WTC11 (cell line): ENCODE data around the gene SLC9A9. TPM values are rescaled to one million over a fixed set of nuclear protein-coding genes. Genes with fewer than 3 reads are reported as not detected.

ENCODE experiments used
- ATAC-seq: fragments of 200-7000 bp; cut with Tn5 transposase; 2 replicates; pipeline ENCODE4 v1.10.0; 2021; ENCODE audit warnings: mild to moderate bottlenecking, moderate library complexity
- CTCF ChIA-PET: fragments of 300-600 bp; sonication (Branson Sonifier 250); formaldehyde crosslinking; loops from one replicate; lab custom pipeline; 2021; ENCODE audit warnings: antibody characterized with exemption; lab: Charles Lee
- POLR2A ChIA-PET: fragments of 350-600 bp; sonication (Branson Sonifier 250); formaldehyde crosslinking; loops from one replicate; lab custom pipeline; 2021; ENCODE audit warnings: antibody characterized with exemption; lab: Charles Lee
- DNase-seq: peaks from one replicate; pipeline ENCODE4 v3.0.0; 2021; ENCODE audit warnings: low spot score
- H3K27ac Mint-ChIP-seq: 2 replicates; pipeline ENCODE4 v1.8.0; 2021; ENCODE audit warnings: mixed read lengths
- H3K27me3 Mint-ChIP-seq: 2 replicates; pipeline ENCODE4 v1.8.0; 2021; ENCODE audit warnings: low read depth, mild to moderate bottlenecking, moderate library complexity, mixed read lengths
- H3K36me3 Mint-ChIP-seq: 2 replicates; pipeline ENCODE4 v1.8.0; 2021; ENCODE audit warnings: mixed read lengths
- H3K4me1 Mint-ChIP-seq: 2 replicates; pipeline ENCODE4 v1.8.0; 2022; ENCODE audit warnings: mixed read lengths
- H3K4me3 Mint-ChIP-seq: 2 replicates; pipeline ENCODE4 v1.8.0; 2021; ENCODE audit warnings: mild to moderate bottlenecking, moderate library complexity, mixed read lengths
- H3K9me3 Mint-ChIP-seq: 2 replicates; pipeline ENCODE4 v1.8.0; 2021; ENCODE audit warnings: mixed read lengths
- ATF2 ChIP-seq: sonication (generic); formaldehyde crosslinking; IDR thresholded peaks from 2 replicates; pipeline ENCODE4 v1.8.1; 2022; ENCODE audit warnings: low read depth, missing genetic modification reagents, borderline replicate concordance
- CBFB ChIP-seq: sonication (generic); formaldehyde crosslinking; IDR thresholded peaks from 2 replicates; pipeline ENCODE4 v1.8.1; 2022; ENCODE audit warnings: mild to moderate bottlenecking, low read depth, missing genetic modification reagents
- EMX1 ChIP-seq: fragments of 250-450 bp; sonication (Bioruptor Pico); IDR thresholded peaks from 2 replicates; pipeline ENCODE4 v1.8.0; 2021; ENCODE audit warnings: mild to moderate bottlenecking
- GABPB1 ChIP-seq: sonication (generic); formaldehyde crosslinking; IDR thresholded peaks from 2 replicates; pipeline ENCODE4 v1.8.1; 2023; ENCODE audit warnings: mild to moderate bottlenecking, missing genetic modification reagents
- KAT7 ChIP-seq: sonication (generic); formaldehyde crosslinking; IDR thresholded peaks from 2 replicates; pipeline ENCODE4 v1.8.1; 2023; ENCODE audit warnings: missing genetic modification reagents, mild to moderate bottlenecking, borderline replicate concordance
- NFE2L1 ChIP-seq: sonication (generic); formaldehyde crosslinking; IDR thresholded peaks from 2 replicates; pipeline ENCODE4 v1.8.1; 2023; ENCODE audit warnings: missing genetic modification reagents
- RORB ChIP-seq: fragments of 250-450 bp; sonication (Bioruptor Pico); IDR thresholded peaks from 2 replicates; pipeline ENCODE4 v1.9.0; 2021; ENCODE audit warnings: mild to moderate bottlenecking
- SP1 ChIP-seq: sonication (generic); formaldehyde crosslinking; conservative IDR thresholded peaks from 2 replicates; pipeline ENCODE4 v1.8.1; 2022; ENCODE audit warnings: missing genetic modification reagents
- TCF7 ChIP-seq: sonication (generic); formaldehyde crosslinking; IDR thresholded peaks from 2 replicates; pipeline ENCODE4 v1.8.0; 2022; ENCODE audit warnings: mild to moderate bottlenecking, low read depth, missing genetic modification reagents, moderate library complexity
- USF1 ChIP-seq: sonication (generic); formaldehyde crosslinking; IDR thresholded peaks from 2 replicates; pipeline ENCODE4 v1.8.0; 2022; ENCODE audit warnings: mild to moderate bottlenecking, missing genetic modification reagents
- ZNF121 ChIP-seq: sonication (generic); formaldehyde crosslinking; IDR thresholded peaks from 2 replicates; pipeline ENCODE4 v1.8.0; 2023; ENCODE audit warnings: missing genetic modification reagents
- ZNF138 ChIP-seq: sonication (generic); formaldehyde crosslinking; conservative IDR thresholded peaks from 2 replicates; pipeline ENCODE4 v1.8.1; 2022; ENCODE audit warnings: mild to moderate bottlenecking, moderate library complexity, missing genetic modification reagents
- ZNF671 ChIP-seq: fragments of 250-450 bp; sonication (Bioruptor Pico); IDR thresholded peaks from 2 replicates; pipeline ENCODE4 v1.8.0; 2021; ENCODE audit warnings: mild to moderate bottlenecking
- total RNA-seq: library from RNA; stranded (reverse); gene quantifications from 3 replicates; pipeline ENCODE4 v1.2.3, GENCODE V29; 2021
- TF ChIP-seq, protein P1 (sequence below): sonication (generic); formaldehyde crosslinking; IDR thresholded peaks from 2 replicates; pipeline ENCODE4 v1.8.1; 2023; ENCODE audit warnings: mild to moderate bottlenecking, missing genetic modification reagents, borderline replicate concordance
- TF ChIP-seq, protein P2 (sequence below): sonication (generic); formaldehyde crosslinking; IDR thresholded peaks from 2 replicates; pipeline ENCODE4 v1.8.0; 2022; ENCODE audit warnings: mild to moderate bottlenecking, missing genetic modification reagents
- TF ChIP-seq, protein P3 (sequence below): sonication (generic); formaldehyde crosslinking; IDR thresholded peaks from 2 replicates; pipeline ENCODE4 v1.8.0; 2022; ENCODE audit warnings: mild to moderate bottlenecking, missing genetic modification reagents

Gene SLC9A9
- total RNA-seq, 1 experiment from 2014 or later, result 1.2 TPM

GRCh38 chr3:143239031-143239430, 609.2 kb downstream of the SLC9A9 start (continued):
- TF ChIP-seq, protein P1, sequence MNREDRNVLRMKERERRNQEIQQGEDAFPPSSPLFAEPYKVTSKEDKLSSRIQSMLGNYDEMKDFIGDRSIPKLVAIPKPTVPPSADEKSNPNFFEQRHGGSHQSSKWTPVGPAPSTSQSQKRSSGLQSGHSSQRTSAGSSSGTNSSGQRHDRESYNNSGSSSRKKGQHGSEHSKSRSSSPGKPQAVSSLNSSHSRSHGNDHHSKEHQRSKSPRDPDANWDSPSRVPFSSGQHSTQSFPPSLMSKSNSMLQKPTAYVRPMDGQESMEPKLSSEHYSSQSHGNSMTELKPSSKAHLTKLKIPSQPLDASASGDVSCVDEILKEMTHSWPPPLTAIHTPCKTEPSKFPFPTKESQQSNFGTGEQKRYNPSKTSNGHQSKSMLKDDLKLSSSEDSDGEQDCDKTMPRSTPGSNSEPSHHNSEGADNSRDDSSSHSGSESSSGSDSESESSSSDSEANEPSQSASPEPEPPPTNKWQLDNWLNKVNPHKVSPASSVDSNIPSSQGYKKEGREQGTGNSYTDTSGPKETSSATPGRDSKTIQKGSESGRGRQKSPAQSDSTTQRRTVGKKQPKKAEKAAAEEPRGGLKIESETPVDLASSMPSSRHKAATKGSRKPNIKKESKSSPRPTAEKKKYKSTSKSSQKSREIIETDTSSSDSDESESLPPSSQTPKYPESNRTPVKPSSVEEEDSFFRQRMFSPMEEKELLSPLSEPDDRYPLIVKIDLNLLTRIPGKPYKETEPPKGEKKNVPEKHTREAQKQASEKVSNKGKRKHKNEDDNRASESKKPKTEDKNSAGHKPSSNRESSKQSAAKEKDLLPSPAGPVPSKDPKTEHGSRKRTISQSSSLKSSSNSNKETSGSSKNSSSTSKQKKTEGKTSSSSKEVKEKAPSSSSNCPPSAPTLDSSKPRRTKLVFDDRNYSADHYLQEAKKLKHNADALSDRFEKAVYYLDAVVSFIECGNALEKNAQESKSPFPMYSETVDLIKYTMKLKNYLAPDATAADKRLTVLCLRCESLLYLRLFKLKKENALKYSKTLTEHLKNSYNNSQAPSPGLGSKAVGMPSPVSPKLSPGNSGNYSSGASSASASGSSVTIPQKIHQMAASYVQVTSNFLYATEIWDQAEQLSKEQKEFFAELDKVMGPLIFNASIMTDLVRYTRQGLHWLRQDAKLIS, result no peak

- no peak overlapping the region for H3K4me3 Mint-ChIP-seq
- no peaks in the 10 kb centered on the region for H3K36me3 Mint-ChIP-seq
- TF ChIP-seq ZNF671 (CRISPR knock-in tag) (no peak), KAT7 (no peak), RORB (CRISPR knock-in tag) (no peak), ZNF138 (CRISPR knock-in tag) (no peak)
- H3K27ac Mint-ChIP-seq, result no peak overlapping the region
- ATAC-seq (no peak), DNase-seq (no peak)
- POLR2A ChIA-PET, result no interaction called here
- CTCF ChIA-PET, result no interaction called here
- no peaks in the 10 kb centered on the region for H3K4me1 Mint-ChIP-seq
- H3K27me3 Mint-ChIP-seq, result no peaks in the 10 kb centered on the region
- peaks cover 22% of the 10 kb centered on the region for H3K9me3 Mint-ChIP-seq
These were observed 611.1 kb downstream of the SLC9A9 start for GRCh38 chr3:143237077-143237627.

GRCh38 chr3:143236226-143236964, 611.9 kb downstream of the SLC9A9 start:
- Mint-ChIP-seq H3K9me3 (peaks cover 22% of the 10 kb centered on the region), H3K27me3 (no peaks in the 10 kb centered on the region), H3K36me3 (no peaks in the 10 kb centered on the region), H3K27ac (no peak overlapping the region), H3K4me1 (no peaks in the 10 kb centered on the region), H3K4me3 (no peak overlapping the region)
- ATAC-seq (no peak), DNase-seq (no peak)
- no peak for TF ChIP-seq TCF7 (CRISPR knock-in tag)
- TF ChIP-seq USF1, result no peak
- no peak for TF ChIP-seq NFE2L1 (CRISPR knock-in tag)
- no peak for TF ChIP-seq SP1 (CRISPR knock-in tag)
- TF ChIP-seq, protein P2, sequence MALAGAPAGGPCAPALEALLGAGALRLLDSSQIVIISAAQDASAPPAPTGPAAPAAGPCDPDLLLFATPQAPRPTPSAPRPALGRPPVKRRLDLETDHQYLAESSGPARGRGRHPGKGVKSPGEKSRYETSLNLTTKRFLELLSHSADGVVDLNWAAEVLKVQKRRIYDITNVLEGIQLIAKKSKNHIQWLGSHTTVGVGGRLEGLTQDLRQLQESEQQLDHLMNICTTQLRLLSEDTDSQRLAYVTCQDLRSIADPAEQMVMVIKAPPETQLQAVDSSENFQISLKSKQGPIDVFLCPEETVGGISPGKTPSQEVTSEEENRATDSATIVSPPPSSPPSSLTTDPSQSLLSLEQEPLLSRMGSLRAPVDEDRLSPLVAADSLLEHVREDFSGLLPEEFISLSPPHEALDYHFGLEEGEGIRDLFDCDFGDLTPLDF (CRISPR knock-in tag), result no peak
- TF ChIP-seq ATF2, result no peak
- TF ChIP-seq GABPB1 (CRISPR knock-in tag), result no peak
- no peak for TF ChIP-seq ZNF121
- TF ChIP-seq CBFB (CRISPR knock-in tag), result no peak
- TF ChIP-seq, protein P1, result no peak
- TF ChIP-seq, protein P3, sequence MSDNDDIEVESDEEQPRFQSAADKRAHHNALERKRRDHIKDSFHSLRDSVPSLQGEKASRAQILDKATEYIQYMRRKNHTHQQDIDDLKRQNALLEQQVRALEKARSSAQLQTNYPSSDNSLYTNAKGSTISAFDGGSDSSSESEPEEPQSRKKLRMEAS (CRISPR knock-in tag), result no peak
- no peak for TF ChIP-seq EMX1 (CRISPR knock-in tag)
- ChIA-PET POLR2A (no interaction called here), CTCF (no interaction called here)
